Esophagus (tissue), 2 donors: ENCODE results near the gene GALNT18. TPM values are rescaled to one million over a fixed set of nuclear protein-coding genes. Genes with fewer than 3 reads are reported as not detected.

Experiments
- H3K27ac ChIP-seq, 2 donors: one replicate each; pipeline ENCODE4 v1.5.1; 2013; ENCODE audit warnings: low read depth in 2 of 2, mild to moderate bottlenecking in 2 of 2, inconsistent platforms in 1 of 2, low read length in 1 of 2, moderate library complexity in 1 of 2
- H3K27me3 ChIP-seq, 2 donors: one replicate each; pipeline ENCODE4 v1.6.1; 2013; ENCODE audit warnings: low read length in 2 of 2, control low read depth in 1 of 2, mild to moderate bottlenecking in 1 of 2; ENCODE audit not compliant: insufficient read depth in 2 of 2, control insufficient read depth in 1 of 2
- H3K36me3 ChIP-seq, 2 donors: one replicate each; pipeline ENCODE4 v1.6.1; 2013; ENCODE audit warnings: low read length in 1 of 2; ENCODE audit not compliant: control insufficient read depth in 2 of 2, insufficient read depth in 2 of 2
- H3K4me1 ChIP-seq, 2 donors: one replicate each; pipeline ENCODE4 v1.6.1; 2013; ENCODE audit warnings: low read length in 1 of 2; ENCODE audit not compliant: control insufficient read depth in 2 of 2, insufficient read depth in 2 of 2
- H3K4me3 ChIP-seq, 2 donors: one replicate each; pipeline ENCODE4 v1.5.1; 2013; ENCODE audit warnings: low read length in 2 of 2, mild to moderate bottlenecking in 2 of 2, low read depth in 1 of 2, moderate library complexity in 1 of 2
- H3K9me3 ChIP-seq, 2 donors: one replicate each; pipeline ENCODE4 v1.6.1; 2013; ENCODE audit warnings: mild to moderate bottlenecking in 2 of 2, low read depth in 1 of 2, low read length in 1 of 2, moderate library complexity in 1 of 2; ENCODE audit not compliant: control insufficient read depth in 2 of 2, insufficient read depth in 1 of 2
- WGBS, 2 donors: extraction: QIAGEN DNeasy Blood & Tissue Kit; methylation state at CpG; one replicate each; pipeline ENCODE4 v1.1.7; 2013; 5-methylcytosine and 5-hydroxymethylcytosine counted together
- polyA plus RNA-seq, 2 donors: library from polyadenylated mRNA; stranded (reverse); fragments of 200-250 nt; gene quantifications; one replicate each; pipeline ENCODE4 v1.2.3, GENCODE V29; 2013
- donor health status: healthy with polysubstance abuse.
- donor health status: Bipolar disorder and iron deficiency.

Gene GALNT18
- polyA plus RNA-seq, 2 donors, result 2.2 to 5.8 TPM

- Histone ChIP-seq H3K9me3 (no peaks in the 10 kb centered on the region), H3K4me3 (no peak overlapping the region), H3K27me3 (no peaks in the 10 kb centered on the region), H3K4me1 (peaks cover 5 to 6% of the 10 kb centered on the region in 2 donors), H3K36me3 (no peaks in the 10 kb centered on the region), H3K27ac (no peak overlapping the region)
- 65 to 77% methylated on average over 3 of the region's 3 CpGs for WGBS, 2 donors
Measured at GRCh38 chr11:11245453-11245852, 376.4 kb downstream of the GALNT18 start.

DNA sequence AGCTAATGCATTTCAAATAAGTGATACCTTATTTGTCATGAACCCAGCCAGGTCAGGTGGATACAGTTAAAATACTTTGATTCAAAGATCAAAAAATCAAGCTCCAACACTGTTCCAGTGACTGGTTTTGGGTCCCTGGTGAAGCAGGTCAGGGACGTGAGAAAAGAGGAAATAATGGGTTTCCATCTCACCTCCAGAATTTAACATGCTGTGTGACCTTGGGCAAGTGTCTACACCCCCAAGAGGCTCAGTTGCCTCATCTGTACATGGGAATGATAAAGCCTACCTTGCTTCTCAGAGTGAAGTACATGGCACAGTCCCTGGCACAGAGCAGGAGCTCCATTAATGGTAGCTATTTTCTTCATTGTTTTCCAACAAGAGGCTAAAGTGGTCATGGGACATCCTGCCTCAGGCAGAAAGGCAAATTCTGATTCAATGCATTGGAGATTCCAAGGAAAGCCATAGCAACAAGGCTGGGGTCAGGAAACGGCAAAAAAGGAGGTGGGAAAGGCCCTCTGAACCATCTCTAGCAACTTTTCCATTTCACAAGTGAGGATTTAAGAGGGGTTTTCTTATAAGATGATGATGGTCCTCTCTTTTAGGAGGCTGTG is 377.2 kb downstream of the GALNT18 start:
- WGBS, 2 donors, result 71% methylated on average over 2 of the region's 2 CpGs
- peak overlapping the region in 1 of 2 donors; percentile 28 for H3K27ac ChIP-seq
- H3K27me3 ChIP-seq, result no peaks in the 10 kb centered on the region
- peaks cover 5 to 8% of the 10 kb centered on the region in 2 donors for H3K4me1 ChIP-seq
- H3K36me3 ChIP-seq, result no peaks in the 10 kb centered on the region
- H3K4me3 ChIP-seq, result no peak overlapping the region
- H3K9me3 ChIP-seq, result no peaks in the 10 kb centered on the region

DNA sequence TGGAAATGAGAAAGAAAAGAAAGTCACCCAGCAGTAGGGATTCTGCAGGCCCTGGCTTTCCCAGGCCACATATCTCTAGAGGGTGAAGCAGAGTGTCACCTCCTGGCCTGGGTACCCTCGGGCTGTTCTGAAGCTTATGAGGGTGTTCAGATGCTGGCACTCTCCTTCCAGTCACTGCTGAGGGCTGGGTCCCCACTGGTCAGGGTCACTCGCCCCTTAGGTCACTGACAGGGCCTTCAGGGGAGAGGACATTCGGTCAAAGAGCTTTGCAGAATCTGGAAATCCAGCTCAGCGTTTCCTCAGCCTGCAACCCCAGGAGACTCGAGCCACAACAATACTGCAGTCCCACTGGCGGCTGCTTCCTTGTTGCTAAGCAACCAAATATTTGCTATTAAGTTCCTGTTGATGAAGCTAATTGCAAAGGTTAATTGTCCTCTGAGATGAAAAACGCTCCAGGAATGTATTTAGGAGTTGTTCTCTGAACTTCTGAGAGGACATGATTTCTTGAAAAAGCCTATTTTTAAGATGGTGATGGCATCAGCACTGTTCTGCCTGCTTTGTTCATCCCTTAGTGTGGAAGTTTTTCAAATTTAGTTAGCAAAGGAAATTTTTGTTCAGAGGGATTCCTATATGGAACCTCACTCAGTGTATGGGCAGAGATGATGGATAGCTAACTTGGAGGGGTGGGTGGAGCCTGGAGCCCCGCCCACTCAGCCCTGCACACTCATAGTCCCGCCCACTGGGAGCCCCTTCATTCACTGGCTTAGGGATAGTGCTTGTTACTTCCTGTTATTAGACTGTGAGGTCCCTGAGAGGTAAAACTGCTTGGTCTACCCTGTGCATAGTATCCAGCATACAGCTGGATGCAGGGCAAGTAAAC is 378.0 kb downstream of the GALNT18 start:
- WGBS, 2 donors, result 16 to 18% methylated on average over 9 of the region's 9 CpGs
- Histone ChIP-seq H3K9me3 (no peaks in the 10 kb centered on the region), H3K36me3 (no peaks in the 10 kb centered on the region), H3K4me3 (no peak overlapping the region), H3K27me3 (no peaks in the 10 kb centered on the region), H3K27ac (peak overlapping the region; percentile 27 to 28), H3K4me1 (peaks cover 5 to 8% of the 10 kb centered on the region in 2 donors)

DNA sequence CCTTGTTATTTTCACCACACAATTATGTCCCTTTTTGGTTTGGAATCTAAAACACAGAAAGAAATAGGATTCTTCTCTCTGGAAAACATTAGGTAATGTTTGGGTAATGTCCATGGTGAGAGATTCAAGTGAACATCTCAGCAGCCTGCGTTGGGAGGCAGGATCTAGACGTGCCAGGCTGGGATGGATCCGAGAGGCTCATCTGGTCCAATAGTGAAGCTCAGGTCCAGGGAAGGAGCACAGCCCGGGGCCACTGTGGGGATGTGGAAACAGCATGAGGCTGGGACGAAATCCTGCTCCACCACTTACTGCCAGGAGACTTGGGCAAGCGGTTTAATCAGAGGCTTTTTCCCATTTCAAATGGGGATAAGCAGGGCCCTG is 378.6 kb downstream of the GALNT18 start:
- Histone ChIP-seq H3K36me3 (no peaks in the 10 kb centered on the region), H3K27me3 (no peaks in the 10 kb centered on the region), H3K4me3 (no peak overlapping the region), H3K27ac (peak overlapping the region; percentile 22 to 27), H3K9me3 (no peaks in the 10 kb centered on the region), H3K4me1 (peaks cover 5 to 8% of the 10 kb centered on the region in 2 donors)
- 33 to 47% methylated on average over 6 of the region's 6 CpGs for WGBS, 2 donors

DNA sequence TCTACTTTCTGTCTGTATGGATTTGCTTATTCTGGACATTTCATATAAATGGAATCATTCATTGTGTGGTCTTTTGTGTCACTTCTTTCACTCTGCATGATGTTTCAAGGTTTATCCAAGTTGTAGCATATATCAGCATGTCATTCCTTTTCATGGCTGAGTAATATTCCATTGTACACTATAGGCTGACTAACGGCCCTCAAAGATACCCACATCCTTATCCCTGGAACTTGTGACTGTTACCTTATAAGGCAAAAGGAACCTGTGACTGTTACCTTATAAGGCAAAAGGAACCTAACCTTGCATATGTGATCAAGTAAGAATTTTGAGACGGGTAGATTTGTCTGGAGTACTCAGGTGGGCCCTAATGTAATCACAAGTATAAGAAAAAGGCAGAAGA is 380.5 kb downstream of the GALNT18 start:
- Histone ChIP-seq H3K36me3 (no peaks in the 10 kb centered on the region), H3K27ac (no peak overlapping the region), H3K9me3 (no peaks in the 10 kb centered on the region), H3K4me1 (peaks cover 5 to 8% of the 10 kb centered on the region in 2 donors), H3K4me3 (no peak overlapping the region), H3K27me3 (no peaks in the 10 kb centered on the region)
- WGBS, 2 donors, result 65 to 75% methylated on average over 2 of the region's 2 CpGs

DNA sequence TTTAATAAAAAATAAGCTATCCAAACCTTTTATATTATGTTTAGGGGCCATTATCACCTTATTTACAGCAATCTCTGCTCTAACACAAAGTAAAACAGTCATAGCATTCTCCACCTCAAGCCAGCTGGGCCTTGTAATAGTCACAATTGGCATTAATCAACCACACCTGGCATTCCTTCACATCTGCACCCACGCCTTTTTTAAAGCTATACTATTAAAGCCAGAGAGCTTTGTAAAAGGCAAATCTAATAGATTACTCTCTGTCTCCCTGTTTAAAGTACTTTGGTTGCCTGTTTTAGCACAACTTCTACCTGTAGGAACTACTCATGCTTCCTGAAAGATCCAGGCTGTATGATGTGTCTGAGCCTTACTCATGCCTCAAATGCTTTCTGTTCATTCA is 381.8 kb downstream of the GALNT18 start:
- 40 to 53% methylated on average over 1 of the region's 1 CpG for WGBS, 2 donors
- no peaks in the 10 kb centered on the region for H3K36me3 ChIP-seq
- H3K27ac ChIP-seq, result no peak overlapping the region
- H3K27me3 ChIP-seq, result no peaks in the 10 kb centered on the region
- no peaks in the 10 kb centered on the region for H3K9me3 ChIP-seq
- H3K4me3 ChIP-seq, result no peak overlapping the region
- peaks cover 5 to 8% of the 10 kb centered on the region in 2 donors for H3K4me1 ChIP-seq

- Histone ChIP-seq H3K4me3 (no peak overlapping the region), H3K27me3 (no peaks in the 10 kb centered on the region), H3K9me3 (no peaks in the 10 kb centered on the region), H3K4me1 (peaks cover 0 to 2% of the 10 kb centered on the region in 2 donors), H3K27ac (no peak overlapping the region), H3K36me3 (no peaks in the 10 kb centered on the region)
- WGBS, 2 donors, result 77 to 82% methylated on average over 7 of the region's 7 CpGs
Measured at GRCh38 chr11:11237070-11237832, 384.6 kb downstream of the GALNT18 start.

DNA sequence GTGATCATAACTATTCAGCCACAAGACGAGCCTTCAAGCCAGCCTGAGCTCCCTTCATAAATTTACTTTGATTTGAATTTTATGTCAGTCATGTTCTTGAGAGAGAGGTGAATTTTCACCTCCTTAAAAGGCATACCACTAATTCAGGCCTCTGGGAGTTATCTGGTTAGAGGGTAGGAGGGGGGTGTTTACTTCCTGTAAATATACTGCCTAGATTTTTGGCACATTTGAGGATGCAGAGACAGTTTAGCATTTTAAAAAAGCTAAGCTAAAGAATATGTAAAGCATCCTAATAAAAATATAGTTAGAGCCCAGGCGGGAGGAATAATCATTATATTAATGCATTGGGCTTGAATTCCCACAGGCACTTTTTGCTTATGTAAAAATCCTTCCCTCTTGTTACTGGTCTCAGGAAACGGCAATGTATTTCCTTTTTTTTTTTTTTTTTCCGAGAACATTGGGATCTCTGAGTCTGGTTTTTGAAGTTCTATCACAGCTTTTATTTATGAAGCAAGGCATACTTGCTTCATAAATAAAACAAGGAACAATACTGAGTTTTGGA is 385.2 kb downstream of the GALNT18 start:
- WGBS, 2 donors, result 72 to 79% methylated on average over 4 of the region's 4 CpGs
- no peaks in the 10 kb centered on the region for H3K27me3 ChIP-seq
- H3K4me3 ChIP-seq, result no peak overlapping the region
- H3K27ac ChIP-seq, result no peak overlapping the region
- no peaks in the 10 kb centered on the region for H3K9me3 ChIP-seq
- no peaks in the 10 kb centered on the region for H3K36me3 ChIP-seq
- H3K4me1 ChIP-seq, result peaks cover 0 to 3% of the 10 kb centered on the region in 2 donors

DNA sequence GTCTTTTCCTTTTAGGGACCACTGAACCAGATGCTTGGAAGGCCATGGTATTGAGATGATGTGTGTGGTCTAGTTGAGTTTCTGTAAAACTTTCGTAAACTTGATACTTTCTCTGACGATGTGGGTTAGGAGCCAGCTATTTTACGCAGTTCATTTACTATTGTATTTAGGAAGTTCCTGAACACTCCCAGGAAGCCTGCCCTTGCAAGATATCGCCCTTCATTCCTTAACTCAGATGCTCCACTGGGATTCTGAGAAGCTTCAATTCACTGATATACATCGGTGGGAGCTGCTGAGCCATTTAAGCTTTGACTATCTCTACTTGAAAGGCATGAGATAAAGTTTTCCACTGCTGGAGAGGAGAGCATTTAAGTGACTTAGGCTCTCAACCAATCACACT is 390.0 kb downstream of the GALNT18 start:
- Histone ChIP-seq H3K4me3 (no peak overlapping the region), H3K4me1 (peaks cover 0 to 7% of the 10 kb centered on the region in 2 donors), H3K9me3 (no peaks in the 10 kb centered on the region), H3K36me3 (no peaks in the 10 kb centered on the region), H3K27ac (no peak overlapping the region), H3K27me3 (no peaks in the 10 kb centered on the region)
- 69 to 78% methylated on average over 5 of the region's 5 CpGs for WGBS, 2 donors
